Measurements from ENCODE around the gene CIC.

Gene CIC

DNA sequence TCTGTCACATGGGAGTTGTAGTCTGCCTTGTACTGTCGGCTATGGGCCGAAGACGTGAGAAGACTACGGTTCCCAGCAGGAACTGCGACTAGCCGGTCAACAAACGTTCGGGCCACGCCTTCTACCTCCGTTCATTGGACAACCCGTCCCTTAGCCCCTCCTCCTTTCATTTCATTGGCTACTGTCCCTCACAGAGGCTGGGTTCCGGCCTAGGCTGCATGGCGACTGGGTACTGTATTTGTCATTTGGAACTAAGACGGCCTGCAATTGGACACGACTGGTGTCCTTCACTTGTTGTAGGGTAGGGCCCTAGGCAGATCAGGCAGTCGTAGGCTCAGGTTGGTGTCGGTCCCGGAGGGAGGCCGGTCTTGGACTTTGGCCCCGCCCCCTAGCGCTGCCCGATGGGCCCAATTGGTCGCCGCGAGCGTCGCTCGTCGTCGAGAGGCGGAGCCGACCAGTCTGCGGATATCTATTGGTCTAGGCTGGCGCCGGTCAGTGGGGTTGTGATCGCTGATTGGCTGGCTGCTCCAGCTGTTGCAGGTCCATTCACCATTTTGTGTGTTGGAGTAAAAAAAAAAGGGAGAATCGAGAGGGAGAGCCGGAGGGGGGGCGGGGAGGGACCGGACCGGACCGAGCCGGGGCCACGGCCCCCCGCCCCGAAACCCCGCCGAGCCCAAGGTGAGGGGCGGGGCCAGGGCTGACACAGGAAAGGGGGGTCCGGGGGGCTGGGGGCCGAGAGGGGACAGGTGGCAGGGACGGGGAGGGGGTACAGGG is at the start of gene CIC:
Gene CIC (plus strand): TSS at position 549 of the 774 bp plus-strand sequence. CDS start 2,532 bp downstream, outside the sequence.
- in situ Hi-C loops (cut with MboI; ENCODE audit: low sequenced_read_pairs) = no loop called here

GRCh38 chr19:42219812-42220750 is 49.0 kb upstream of the CIC start, which contains the start of gene ZNF526:
ZNF526 (plus strand) TSS chr19:42220312; CDS start chr19:42224404, 4,092 bp downstream.
- in situ Hi-C loops (cut with MboI; ENCODE audit: low sequenced_read_pairs) = no loop called here

- in situ Hi-C loops (cut with MboI; ENCODE audit: low sequenced_read_pairs) = no loop called here
Observed at GRCh38 chr19:42220751-42221097, 48.3 kb upstream of the CIC start.

DNA sequence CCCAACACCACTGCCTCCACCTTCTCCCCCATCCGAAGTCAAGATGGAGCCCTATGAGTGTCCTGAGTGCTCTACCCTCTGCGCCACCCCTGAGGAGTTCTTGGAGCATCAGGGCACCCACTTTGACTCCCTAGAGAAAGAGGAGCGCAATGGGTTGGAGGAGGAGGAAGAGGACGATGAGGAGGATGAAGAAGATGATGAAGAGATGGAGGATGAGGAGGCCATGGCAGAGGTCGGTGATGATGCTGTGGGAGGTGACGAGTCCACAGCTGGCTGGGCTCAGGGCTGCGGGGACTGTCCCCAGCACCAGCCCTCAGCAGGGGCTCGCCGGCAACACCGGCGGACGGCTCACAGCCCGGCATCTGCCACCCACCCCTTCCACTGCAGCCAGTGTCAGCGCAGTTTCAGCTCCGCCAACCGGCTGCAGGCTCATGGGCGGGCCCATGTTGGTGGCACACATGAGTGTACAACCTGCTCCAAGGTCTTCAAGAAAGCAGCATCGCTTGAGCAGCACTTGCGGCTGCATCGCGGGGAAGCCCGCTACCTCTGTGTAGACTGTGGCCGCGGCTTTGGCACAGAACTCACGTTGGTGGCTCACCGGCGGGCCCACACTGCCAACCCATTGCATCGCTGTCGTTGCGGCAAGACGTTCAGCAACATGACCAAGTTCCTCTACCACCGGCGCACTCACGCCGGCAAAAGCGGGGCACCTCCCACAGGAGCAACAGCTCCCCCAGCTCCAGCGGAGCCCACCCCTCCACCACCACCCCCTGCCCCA is 43.9 kb upstream of the CIC start:
- in situ Hi-C loops (cut with MboI; ENCODE audit: low sequenced_read_pairs) = no loop called here

GRCh38 chr19:42225718-42226292 is 43.2 kb upstream of the CIC start:
- in situ Hi-C loops (cut with MboI; ENCODE audit: low sequenced_read_pairs) = no loop called here

DNA sequence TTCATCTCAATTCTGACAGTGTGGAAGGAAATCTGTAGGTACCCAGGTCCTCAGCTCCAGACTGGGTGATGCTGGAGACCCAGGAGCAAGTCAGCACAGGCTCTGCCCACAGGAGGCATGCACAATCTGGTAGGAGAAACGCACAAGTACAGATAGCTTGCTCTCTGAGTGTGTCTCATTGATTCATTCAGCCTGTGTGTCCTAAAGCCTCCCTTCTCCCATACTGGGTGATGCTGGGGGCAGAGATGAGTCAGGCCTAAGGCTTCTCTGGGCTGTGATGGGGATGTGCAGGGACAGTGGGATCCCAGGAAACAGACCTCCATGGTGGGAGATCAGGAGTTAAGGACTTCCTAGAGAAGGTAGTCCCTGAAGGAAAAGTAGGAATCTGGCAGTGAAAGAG is 42.2 kb upstream of the CIC start:
- in situ Hi-C loops (cut with MboI; ENCODE audit: low sequenced_read_pairs) = no loop called here

DNA sequence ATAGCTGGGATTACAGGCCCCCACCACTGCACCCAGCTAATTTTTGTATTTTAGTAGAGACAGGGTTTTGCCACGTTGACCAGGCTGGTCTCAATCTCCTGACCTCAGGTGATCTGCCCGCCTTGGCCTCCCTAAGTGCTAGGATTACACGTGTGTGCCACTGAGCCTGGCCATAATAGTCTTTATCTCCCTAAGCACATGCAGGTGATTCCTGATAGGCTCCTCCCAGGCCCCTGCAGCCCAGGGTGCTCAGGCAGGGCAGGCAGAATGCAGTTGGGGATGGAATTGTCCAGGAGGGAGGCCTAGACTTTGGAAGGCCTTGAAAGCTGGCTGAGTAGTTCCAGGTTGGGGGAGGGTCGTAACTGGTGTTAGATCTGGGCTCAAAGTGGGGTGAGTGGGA is 40.4 kb upstream of the CIC start:
- in situ Hi-C loops (cut with MboI; ENCODE audit: low sequenced_read_pairs) = no loop called here

GRCh38 chr19:42229301-42229854 is 39.7 kb upstream of the CIC start:
- in situ Hi-C loops (cut with MboI; ENCODE audit: low sequenced_read_pairs) = no loop called here

GRCh38 chr19:42229855-42230351 is 39.1 kb upstream of the CIC start:
- in situ Hi-C loops (cut with MboI; ENCODE audit: low sequenced_read_pairs) = no loop called here

GRCh38 chr19:42230571-42230970 is 38.5 kb upstream of the CIC start:
- in situ Hi-C loops (cut with MboI; ENCODE audit: low sequenced_read_pairs) = no loop called here

GRCh38 chr19:42232435-42232834 is 36.6 kb upstream of the CIC start:
- in situ Hi-C loops (cut with MboI; ENCODE audit: low sequenced_read_pairs) = no loop called here

DNA sequence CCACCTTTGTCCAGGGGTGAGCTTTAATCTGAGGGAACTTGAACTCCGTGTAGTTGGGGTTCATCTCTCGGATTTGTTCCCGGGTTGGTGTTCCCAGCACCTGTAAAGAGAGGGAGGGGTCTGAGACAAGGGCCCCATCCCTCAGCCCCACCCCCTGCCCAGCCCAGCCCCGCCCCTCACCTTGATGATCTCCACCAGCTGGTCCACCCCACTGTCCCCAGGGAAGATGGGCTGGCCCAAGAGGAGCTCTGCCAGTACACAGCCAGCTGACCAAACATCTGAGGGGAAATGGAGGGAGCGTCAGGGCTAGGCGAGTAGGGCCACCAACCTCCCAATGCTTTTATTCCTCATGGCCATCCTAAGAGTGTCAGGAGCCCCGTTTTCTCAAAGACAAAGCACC is 35.9 kb upstream of the CIC start:
- in situ Hi-C loops (cut with MboI; ENCODE audit: low sequenced_read_pairs) = no loop called here

- in situ Hi-C loops (cut with MboI; ENCODE audit: low sequenced_read_pairs) = no loop called here
Observed at GRCh38 chr19:42233678-42234292, 35.3 kb upstream of the CIC start.

- in situ Hi-C loops (cut with MboI; ENCODE audit: low sequenced_read_pairs) = no loop called here
Observed at GRCh38 chr19:42234364-42234763, 34.7 kb upstream of the CIC start.

GRCh38 chr19:42235181-42235580 is 33.9 kb upstream of the CIC start:
- in situ Hi-C loops (cut with MboI; ENCODE audit: low sequenced_read_pairs) = no loop called here

GRCh38 chr19:42239544-42240220 is 29.4 kb upstream of the CIC start:
- in situ Hi-C loops (cut with MboI; ENCODE audit: low sequenced_read_pairs) = no loop called here

DNA sequence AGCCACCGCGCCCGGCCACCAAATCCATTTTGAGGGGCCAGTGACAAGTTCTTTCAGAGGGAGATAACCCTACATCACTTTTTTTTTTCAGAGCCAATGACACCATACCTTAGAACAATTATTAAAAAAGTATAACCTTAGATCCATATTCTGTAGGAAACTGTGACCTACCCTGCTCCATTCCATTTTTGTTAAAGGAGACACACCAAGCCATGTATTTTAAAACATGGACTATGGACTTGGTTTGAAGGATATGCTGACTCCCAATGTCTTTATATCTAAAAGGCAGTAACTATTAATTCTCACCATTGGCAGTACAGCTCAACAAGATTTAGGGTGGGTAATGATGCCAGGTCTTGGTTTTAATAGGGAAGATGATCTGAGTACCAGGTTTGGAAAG is 27.8 kb upstream of the CIC start:
- in situ Hi-C loops (cut with MboI; ENCODE audit: low sequenced_read_pairs) = no loop called here

DNA sequence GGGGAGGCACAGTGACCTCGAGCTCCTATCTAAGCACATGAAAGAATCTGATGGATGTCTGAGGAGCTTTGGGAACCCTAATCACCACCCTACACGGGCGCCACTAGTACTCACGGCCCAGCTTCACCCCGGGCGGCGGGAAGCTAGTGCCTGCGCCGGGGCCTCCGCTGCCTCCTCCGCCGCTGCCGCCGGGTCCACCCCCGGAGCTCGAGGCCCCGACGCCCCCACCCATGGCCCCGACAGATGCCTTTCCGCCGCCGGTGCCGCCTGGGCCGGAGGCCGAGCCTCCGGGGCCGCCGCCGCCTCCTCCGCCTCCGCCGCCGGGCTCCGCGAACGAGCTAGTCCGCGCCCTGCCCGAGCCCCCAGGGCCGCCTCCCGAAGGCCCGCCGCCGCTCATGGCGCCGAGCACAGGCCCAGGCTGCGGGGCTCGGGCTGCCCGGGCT is 27.0 kb upstream of the CIC start:
- in situ Hi-C loops (cut with MboI; ENCODE audit: low sequenced_read_pairs) = no loop called here

Measured in HL-60/S4 (cell line).